Measurements from ENCODE around the gene SFXN5. TPM values are rescaled to one million over a fixed set of nuclear protein-coding genes. Genes with fewer than 3 reads are reported as not detected.
A peak's percentile ranks its signal among the peaks of the same experiment; 100 is the strongest.

The SFXN5 gene
- total and polyA plus RNA-seq, 2 donors (not counting 1 experiment from before 2014, with no cell fraction given) = 5.8 to 13.9 TPM

DNA sequence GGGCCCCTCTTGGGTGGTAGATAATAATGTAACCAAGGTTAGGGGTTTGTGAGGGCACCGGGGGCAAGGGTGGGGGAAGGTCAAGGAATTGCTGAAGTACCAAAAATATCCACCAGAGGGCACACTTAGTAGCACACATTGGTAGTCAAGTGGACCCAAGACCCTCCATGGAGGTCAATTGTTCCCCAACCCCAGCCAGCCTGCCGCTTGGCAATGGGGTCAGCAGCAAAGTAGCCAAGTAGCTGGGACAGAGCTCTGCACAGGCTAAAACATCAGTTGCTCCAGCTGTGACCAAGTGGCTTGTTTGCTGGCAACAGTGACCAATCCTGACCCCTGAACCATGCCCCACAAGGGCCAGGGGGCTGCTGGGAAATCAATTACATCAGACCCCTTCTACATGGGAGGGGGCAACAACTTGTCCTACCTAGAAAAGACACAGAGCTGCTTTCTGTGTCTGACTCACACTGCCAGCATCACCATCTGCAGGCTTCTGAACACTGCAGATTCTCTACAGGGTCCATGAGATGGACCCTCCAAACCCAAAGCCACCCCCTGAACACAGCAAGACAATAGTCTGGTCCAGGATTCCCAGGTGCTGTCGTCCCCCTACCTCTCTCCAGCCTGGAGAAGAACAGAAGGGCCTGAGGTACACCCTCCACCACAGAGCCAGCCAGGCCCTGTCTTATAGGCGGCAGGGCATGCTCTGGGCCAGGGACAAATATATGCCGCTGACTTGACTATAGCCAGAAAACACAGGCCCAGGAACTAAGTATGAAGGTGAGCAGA is 78.2 kb downstream of the SFXN5 start:
- Histone ChIP-seq H4K20me1 (ENCODE audit: control insufficient read depth, extremely low read depth, insufficient read depth, low read length) (no peaks in the 10 kb centered on the region), H3K27me3 (ENCODE audit: control insufficient read depth, insufficient read depth, low read length) (no peaks in the 10 kb centered on the region), H3K9me3 (ENCODE audit: control insufficient read depth, insufficient read depth, low read depth, low read length) (no peaks in the 10 kb centered on the region), H3K4me1 (ENCODE audit: control insufficient read depth, extremely low read depth, insufficient read depth, low read length) (no peaks in the 10 kb centered on the region), H3K36me3 (ENCODE audit: control insufficient read depth, insufficient read depth, low read length) (no peaks in the 10 kb centered on the region), H3K79me2 (ENCODE audit: control insufficient read depth, insufficient read depth, low read length) (no peaks in the 10 kb centered on the region), H3K27ac (ENCODE audit: insufficient read depth, low read length) (no peak overlapping the region), H3K4me3 (replicated peaks in 1 of 4; ENCODE audit: control extremely low read depth in 1 of 4, insufficient read depth in 1 of 4, low read depth in 3 of 4, low read length in 4 of 4) (no peak overlapping the region), H3K9ac (ENCODE audit: insufficient read depth, low read length) (no peak overlapping the region), H2AFZ (ENCODE audit: low read length) (no peak overlapping the region), H3K4me2 (ENCODE audit: extremely low read depth, insufficient read depth, low read length) (no peak overlapping the region)
- peak; percentile 7 to 37 for DNase-seq (ENCODE audit: low read depth in 2 of 2)
- TF ChIP-seq, protein P1, sequence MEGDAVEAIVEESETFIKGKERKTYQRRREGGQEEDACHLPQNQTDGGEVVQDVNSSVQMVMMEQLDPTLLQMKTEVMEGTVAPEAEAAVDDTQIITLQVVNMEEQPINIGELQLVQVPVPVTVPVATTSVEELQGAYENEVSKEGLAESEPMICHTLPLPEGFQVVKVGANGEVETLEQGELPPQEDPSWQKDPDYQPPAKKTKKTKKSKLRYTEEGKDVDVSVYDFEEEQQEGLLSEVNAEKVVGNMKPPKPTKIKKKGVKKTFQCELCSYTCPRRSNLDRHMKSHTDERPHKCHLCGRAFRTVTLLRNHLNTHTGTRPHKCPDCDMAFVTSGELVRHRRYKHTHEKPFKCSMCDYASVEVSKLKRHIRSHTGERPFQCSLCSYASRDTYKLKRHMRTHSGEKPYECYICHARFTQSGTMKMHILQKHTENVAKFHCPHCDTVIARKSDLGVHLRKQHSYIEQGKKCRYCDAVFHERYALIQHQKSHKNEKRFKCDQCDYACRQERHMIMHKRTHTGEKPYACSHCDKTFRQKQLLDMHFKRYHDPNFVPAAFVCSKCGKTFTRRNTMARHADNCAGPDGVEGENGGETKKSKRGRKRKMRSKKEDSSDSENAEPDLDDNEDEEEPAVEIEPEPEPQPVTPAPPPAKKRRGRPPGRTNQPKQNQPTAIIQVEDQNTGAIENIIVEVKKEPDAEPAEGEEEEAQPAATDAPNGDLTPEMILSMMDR (conservative IDR thresholded peaks at IDR 0.05 in 1 of 2, IDR thresholded peaks at IDR 0.05 in 1 of 2; ENCODE audit: low read depth in 1 of 2, low read length in 2 of 2) = peak; percentile 66 to 75
- TF ChIP-seq EZH2 (IDR thresholded peaks at IDR 0.05; ENCODE audit: low read length, missing control alignments) = no peak

DNA sequence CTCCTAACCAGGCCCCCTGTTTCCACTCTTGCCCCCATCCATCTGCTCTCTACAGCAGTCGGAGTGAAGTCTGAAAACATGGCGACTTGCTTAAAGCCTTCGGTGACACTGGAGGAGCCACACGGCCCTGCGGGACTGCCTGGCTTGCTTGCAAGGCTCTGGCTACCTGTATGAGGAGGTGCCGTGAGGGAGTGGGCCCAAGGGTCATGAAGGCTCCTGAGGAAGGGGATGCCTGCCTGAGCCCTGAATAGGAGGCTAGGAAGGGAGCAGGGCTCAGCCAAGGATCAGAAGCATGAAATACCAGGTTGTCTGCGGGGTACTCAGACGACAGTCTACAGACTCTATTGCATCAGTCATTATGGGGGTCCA is 78.8 kb downstream of the SFXN5 start:
- H3K4me2 ChIP-seq (ENCODE audit: extremely low read depth, insufficient read depth, low read length) = no peak overlapping the region
- H3K27ac ChIP-seq (ENCODE audit: insufficient read depth, low read length) = no peak overlapping the region
- H3K36me3 ChIP-seq (ENCODE audit: control insufficient read depth, insufficient read depth, low read length) = no peaks in the 10 kb centered on the region
- no peak overlapping the region for H2AFZ ChIP-seq (ENCODE audit: low read length)
- H3K79me2 ChIP-seq (ENCODE audit: control insufficient read depth, insufficient read depth, low read length) = no peaks in the 10 kb centered on the region
- H3K4me1 ChIP-seq (ENCODE audit: control insufficient read depth, extremely low read depth, insufficient read depth, low read length) = no peaks in the 10 kb centered on the region
- TF ChIP-seq, protein P1 (conservative IDR thresholded peaks at IDR 0.05 in 1 of 2, IDR thresholded peaks at IDR 0.05 in 1 of 2; ENCODE audit: low read depth in 1 of 2, low read length in 2 of 2) = no peak
- no peak for TF ChIP-seq EZH2 (IDR thresholded peaks at IDR 0.05; ENCODE audit: low read length, missing control alignments)
- no peak overlapping the region for H3K9ac ChIP-seq (ENCODE audit: insufficient read depth, low read length)
- H3K27me3 ChIP-seq (ENCODE audit: control insufficient read depth, insufficient read depth, low read length) = no peaks in the 10 kb centered on the region
- H3K9me3 ChIP-seq (ENCODE audit: control insufficient read depth, insufficient read depth, low read depth, low read length) = no peaks in the 10 kb centered on the region
- no peak for DNase-seq (ENCODE audit: low read depth in 2 of 2)
- no peak overlapping the region for H3K4me3 ChIP-seq (replicated peaks in 1 of 4; ENCODE audit: control extremely low read depth in 1 of 4, insufficient read depth in 1 of 4, low read depth in 3 of 4, low read length in 4 of 4)
- H4K20me1 ChIP-seq (ENCODE audit: control insufficient read depth, extremely low read depth, insufficient read depth, low read length) = no peaks in the 10 kb centered on the region

DNA sequence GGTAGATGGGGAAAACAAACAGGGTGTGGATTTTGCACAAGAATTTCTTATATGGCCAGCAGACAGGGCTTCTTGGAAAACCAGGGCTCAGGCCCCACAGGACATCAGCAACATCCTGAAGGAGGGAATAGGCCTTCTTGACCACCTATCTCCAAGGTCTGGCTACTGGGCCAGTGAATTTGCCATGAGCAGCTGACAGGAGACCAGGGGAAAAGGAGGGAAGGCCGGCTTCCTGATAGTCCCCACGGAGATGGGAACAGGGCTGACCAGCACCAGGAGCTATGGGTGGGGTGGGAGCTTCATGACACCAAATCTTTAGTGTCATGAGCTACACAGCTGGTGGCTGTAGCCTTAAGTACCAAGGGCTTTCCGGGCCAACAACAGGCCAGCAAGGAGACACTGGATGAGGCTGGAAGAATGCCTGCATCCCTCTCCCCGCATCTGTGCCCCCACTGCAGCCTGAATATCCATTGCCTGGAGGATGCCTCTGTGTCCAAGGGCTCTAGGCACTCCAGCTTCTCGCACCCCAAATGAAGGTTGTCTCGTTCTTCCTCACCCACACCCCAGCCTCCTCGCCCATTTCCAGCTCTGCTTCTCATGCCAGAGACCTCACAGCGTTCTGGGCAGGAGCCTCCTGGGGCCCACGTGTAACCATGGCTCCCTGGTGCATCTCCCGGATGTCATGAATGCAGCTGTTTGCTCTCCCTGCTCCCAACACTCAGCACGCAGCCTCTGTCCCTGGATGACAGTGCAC is 79.4 kb downstream of the SFXN5 start:
- Histone ChIP-seq H3K4me3 (replicated peaks in 1 of 4; ENCODE audit: control extremely low read depth in 1 of 4, insufficient read depth in 1 of 4, low read depth in 3 of 4, low read length in 4 of 4) (no peak overlapping the region), H3K79me2 (ENCODE audit: control insufficient read depth, insufficient read depth, low read length) (no peaks in the 10 kb centered on the region), H3K4me2 (ENCODE audit: extremely low read depth, insufficient read depth, low read length) (no peak overlapping the region), H3K36me3 (ENCODE audit: control insufficient read depth, insufficient read depth, low read length) (no peaks in the 10 kb centered on the region), H3K4me1 (ENCODE audit: control insufficient read depth, extremely low read depth, insufficient read depth, low read length) (no peaks in the 10 kb centered on the region), H3K27me3 (ENCODE audit: control insufficient read depth, insufficient read depth, low read length) (no peaks in the 10 kb centered on the region), H4K20me1 (ENCODE audit: control insufficient read depth, extremely low read depth, insufficient read depth, low read length) (no peaks in the 10 kb centered on the region), H2AFZ (ENCODE audit: low read length) (no peak overlapping the region), H3K9ac (ENCODE audit: insufficient read depth, low read length) (no peak overlapping the region), H3K9me3 (ENCODE audit: control insufficient read depth, insufficient read depth, low read depth, low read length) (no peaks in the 10 kb centered on the region), H3K27ac (ENCODE audit: insufficient read depth, low read length) (no peak overlapping the region)
- TF ChIP-seq, protein P1 (conservative IDR thresholded peaks at IDR 0.05 in 1 of 2, IDR thresholded peaks at IDR 0.05 in 1 of 2; ENCODE audit: low read depth in 1 of 2, low read length in 2 of 2) = no peak
- TF ChIP-seq EZH2 (IDR thresholded peaks at IDR 0.05; ENCODE audit: low read length, missing control alignments) = no peak
- no peak for DNase-seq (ENCODE audit: low read depth in 2 of 2)

Data from fibroblast of lung (primary cell).